Motor neuron (in vitro differentiated cells): ENCODE measurements around the gene KDM6B. TPM values are rescaled to one million over a fixed set of nuclear protein-coding genes. Genes with fewer than 3 reads are reported as not detected.
A peak's percentile ranks its signal among the peaks of the same experiment; 100 is the strongest.

ENCODE experiments used
- ATAC-seq, 8 experiments: fragments of 200-7000 bp; cut with Tn5 transposase; replicated peaks in 6 of 8; 2 replicates each; pipeline ENCODE4 v1.8.0; 2021; ENCODE audit warnings: mild to moderate bottlenecking in 8 of 8, moderate library complexity in 8 of 8
- H3K27ac ChIP-seq, 2 donors: fragments of 250-450 bp; sonication (Bioruptor Pico); 2 replicates each; pipeline ENCODE4 v1.9.0; 2021; ENCODE audit warnings: antibody characterized with exemption in 2 of 2, mild to moderate bottlenecking in 2 of 2, moderate library complexity in 1 of 2
- H3K4me1 ChIP-seq, 2 donors: fragments of 250-450 bp; sonication (Bioruptor Pico); replicated peaks in 1 of 2; 2 replicates each; pipeline ENCODE4 v1.6.1; 2021; ENCODE audit warnings: antibody characterized with exemption in 2 of 2, mild to moderate bottlenecking in 2 of 2, moderate library complexity in 1 of 2
- H3K4me3 ChIP-seq, 5 donors: fragments of 250-450 bp; sonication (Bioruptor Pico); 2 replicates each; pipeline ENCODE4 v1.9.0; 2021; ENCODE audit warnings: antibody characterized with exemption in 5 of 5, mild to moderate bottlenecking in 5 of 5, moderate library complexity in 4 of 5
- WGBS, 10 experiments: fragments of 450-650 bp; shearing (Covaris generic); methylation state at CpG; one replicate each; pipeline ENCODE4 v1.0.0; 2022; 5-methylcytosine and 5-hydroxymethylcytosine counted together
- in situ Hi-C, 9 experiments: fragments of 400-800 bp; cut with MboI; loops; one replicate each; pipeline ENCODE4 v1.15.0; 2021; ENCODE audit warnings: low sequenced_read_pairs in 9 of 9, low pct_unique_long_range_greater_than_20kb in 2 of 9; ENCODE audit not compliant: unreplicated experiment in 9 of 9
- total RNA-seq, 8 experiments: library from RNA; unstranded; fragments of 300-600 nt; gene quantifications; 2 replicates each; pipeline versions ENCODE4 v1.2.3 to v1.2.4, GENCODE V29; 2022

KDM6B gene
- total RNA-seq, 8 experiments from 2014 or later = 3.2 to 32.8 (median 12.5) TPM

- H3K27ac ChIP-seq = peak overlapping the region; percentile 94
- H3K4me1 ChIP-seq = peaks cover 21 to 26% of the 10 kb centered on the region in 2 donors
- H3K4me3 ChIP-seq = peak overlapping the region; percentile 54 to 91 (median 71)
- 0 to 5% (median 2%) methylated on average over 2 to 7 of the region's 71 CpGs; no CpG with 5 or more reads in 7 of the 10 experiments for WGBS, 10 experiments
- ATAC-seq = peak; percentile 44 to 73 (median 48)
- in situ Hi-C loops = loop anchor here in 1 of 9 experiments (25.0 kb wide), 1 partner anchor 132 kb away; the partner anchor contains the start of genes DNAH2 and EFNB3
These were observed 10.5 kb downstream of the KDM6B start for GRCh38 chr17:7844292-7845154.

- H3K27ac ChIP-seq = peak overlapping the region in 1 of 2 donors; percentile 21
- in situ Hi-C loops = loop anchor here in 1 of 9 experiments (25.0 kb wide), 1 partner anchor 133 kb away; the partner anchor contains the start of genes DNAH2 and EFNB3
- 80 to 100% (median 100%) methylated on average over 1 of the region's 15 CpGs; no CpG with 5 or more reads in 7 of the 10 experiments for WGBS, 10 experiments
- H3K4me1 ChIP-seq = peaks cover 11 to 16% of the 10 kb centered on the region in 2 donors
- peak overlapping the region in 3 of 5 donors; percentile 71 to 91 (median 85) for H3K4me3 ChIP-seq
- ATAC-seq = no peak
These were observed 11.5 kb downstream of the KDM6B start for GRCh38 chr17:7845359-7846062.

- WGBS, 10 experiments = 47 to 100% (median 88%) methylated on average over 1 to 12 of the region's 22 CpGs; no CpG with 5 or more reads in 6 of the 10 experiments
- no peak for ATAC-seq
- Histone ChIP-seq H3K4me3 (no peak overlapping the region), H3K4me1 (peaks cover 6 to 11% of the 10 kb centered on the region in 2 donors), H3K27ac (no peak overlapping the region)
- in situ Hi-C loops = loop anchor here in 1 of 9 experiments (25.0 kb wide), 1 partner anchor 134 kb away; the partner anchor contains the start of genes DNAH2 and EFNB3
These were observed 12.2 kb downstream of the KDM6B start for GRCh38 chr17:7846063-7846735.

GRCh38 chr17:7846765-7847661 is 13.0 kb downstream of the KDM6B start:
- Histone ChIP-seq H3K27ac (no peak overlapping the region), H3K4me3 (no peak overlapping the region), H3K4me1 (peaks cover 12% of the 10 kb centered on the region in 2 donors)
- in situ Hi-C loops = loop anchor here in 1 of 9 experiments (25.0 kb wide), 1 partner anchor 135 kb away; the partner anchor contains the start of genes DNAH2 and EFNB3
- 80 to 86% methylated on average over 2 to 4 of the region's 34 CpGs; no CpG with 5 or more reads in 8 of the 10 experiments for WGBS, 10 experiments
- ATAC-seq = no peak

- no peak for ATAC-seq
These were observed 14.1 kb downstream of the KDM6B start for GRCh38 chr17:7848131-7848579.

GRCh38 chr17:7848739-7849129 is 14.7 kb downstream of the KDM6B start:
- Histone ChIP-seq H3K4me3 (no peak overlapping the region), H3K4me1 (peaks cover 14% of the 10 kb centered on the region in 2 donors), H3K27ac (no peak overlapping the region)
- 80 to 93% methylated on average over 3 of the region's 21 CpGs; no CpG with 5 or more reads in 8 of the 10 experiments for WGBS, 10 experiments
- in situ Hi-C loops = loop anchor here in 1 of 9 experiments (25.0 kb wide), 1 partner anchor 136 kb away; the partner anchor contains the start of genes DNAH2 and EFNB3
- ATAC-seq = no peak

More at GRCh38 chr17:7848131-7848579, 14.1 kb downstream of the KDM6B start:
- in situ Hi-C loops = loop anchor here in 1 of 9 experiments (25.0 kb wide), 1 partner anchor 136 kb away; the partner anchor contains the start of genes DNAH2 and EFNB3
- 100% methylated on average over 1 of the region's 20 CpGs; no CpG with 5 or more reads in 9 of the 10 experiments for WGBS, 10 experiments
- H3K27ac ChIP-seq = no peak overlapping the region
- H3K4me1 ChIP-seq = peaks cover 12 to 14% of the 10 kb centered on the region in 2 donors
- no peak overlapping the region for H3K4me3 ChIP-seq

GRCh38 chr17:7849130-7849750 is 15.2 kb downstream of the KDM6B start:
- ATAC-seq = no peak
- Histone ChIP-seq H3K27ac (no peak overlapping the region), H3K4me3 (no peak overlapping the region), H3K4me1 (peaks cover 17 to 19% of the 10 kb centered on the region in 2 donors)
- in situ Hi-C loops = loop anchor here in 1 of 9 experiments (25.0 kb wide), 1 partner anchor 137 kb away; the partner anchor contains the start of genes DNAH2 and EFNB3
- WGBS, 10 experiments = 73 to 100% (median 93%) methylated on average over 1 to 13 of the region's 35 CpGs; no CpG with 5 or more reads in 4 of the 10 experiments

- ATAC-seq = no peak
These were observed 15.9 kb downstream of the KDM6B start for GRCh38 chr17:7849751-7850504.

GRCh38 chr17:7850701-7851437 is 16.9 kb downstream of the KDM6B start:
- no peak overlapping the region for H3K4me3 ChIP-seq
- in situ Hi-C loops = no loop called here
- 60 to 100% (median 100%) methylated on average over 1 to 4 of the region's 17 CpGs; no CpG with 5 or more reads in 5 of the 10 experiments for WGBS, 10 experiments
- H3K4me1 ChIP-seq = peaks cover 28% of the 10 kb centered on the region in 2 donors
- H3K27ac ChIP-seq = no peak overlapping the region
- ATAC-seq = no peak

More at GRCh38 chr17:7849751-7850504, 15.9 kb downstream of the KDM6B start:
- no peak overlapping the region for H3K27ac ChIP-seq
- in situ Hi-C loops = loop anchor here in 1 of 9 experiments (25.0 kb wide), 1 partner anchor 138 kb away; the partner anchor contains the start of genes DNAH2 and EFNB3
- WGBS, 10 experiments = 76 to 100% (median 100%) methylated on average over 1 to 8 of the region's 12 CpGs; no CpG with 5 or more reads in 1 of the 10 experiments
- H3K4me1 ChIP-seq = peaks cover 24 to 25% of the 10 kb centered on the region in 2 donors
- no peak overlapping the region for H3K4me3 ChIP-seq
